ENCODE data around the gene HOXC12.
A peak's percentile ranks its signal among the peaks of the same experiment; 100 is the strongest.

HOXC12 gene

GRCh38 chr12:53955776-53956250 is 1.1 kb downstream of the HOXC12 start:
- no peak for FAIRE-seq
- DNase-seq (ENCODE audit: low spot score), result no peak

- no peak for FAIRE-seq
- no peak for DNase-seq (ENCODE audit: low spot score)
These were observed 1.7 kb downstream of the HOXC12 start for GRCh38 chr12:53956251-53956887.

- FAIRE-seq (no peak), DNase-seq (ENCODE audit: low spot score) (no peak)
These were observed 2.3 kb downstream of the HOXC12 start for GRCh38 chr12:53956914-53957536.

GRCh38 chr12:53958128-53958527 is 3.4 kb downstream of the HOXC12 start:
- DNase-seq (ENCODE audit: low spot score), result no peak
- FAIRE-seq, result no peak

GRCh38 chr12:53959314-53959713 is 4.6 kb downstream of the HOXC12 start:
- no peak for FAIRE-seq
- DNase-seq (ENCODE audit: low spot score), result no peak

GRCh38 chr12:53960187-53961024 is 5.7 kb downstream of the HOXC12 start:
- DNase-seq (ENCODE audit: low spot score), result no peak
- no peak for FAIRE-seq

- no peak for DNase-seq (ENCODE audit: low spot score)
These were observed 6.5 kb downstream of the HOXC12 start for GRCh38 chr12:53961025-53961761.

GRCh38 chr12:53963005-53963404 is 8.3 kb downstream of the HOXC12 start:
- no peak for FAIRE-seq
- DNase-seq (ENCODE audit: low spot score), result no peak

More at GRCh38 chr12:53961025-53961761, 6.5 kb downstream of the HOXC12 start:
- FAIRE-seq, result no peak

GRCh38 chr12:53963434-53964314 is 9.0 kb downstream of the HOXC12 start:
- no peak for DNase-seq (ENCODE audit: low spot score)
- no peak for FAIRE-seq

- no peak for DNase-seq (ENCODE audit: low spot score)
These were observed 9.6 kb downstream of the HOXC12 start for GRCh38 chr12:53964315-53964713.

GRCh38 chr12:53965281-53966084 is 10.8 kb downstream of the HOXC12 start:
- FAIRE-seq (no peak), DNase-seq (ENCODE audit: low spot score) (no peak)

More at GRCh38 chr12:53964315-53964713, 9.6 kb downstream of the HOXC12 start:
- peak; percentile 23 for FAIRE-seq

GRCh38 chr12:53966085-53966384 is 11.3 kb downstream of the HOXC12 start:
- no peak for DNase-seq (ENCODE audit: low spot score)
- FAIRE-seq, result no peak

- no peak for FAIRE-seq
- no peak for DNase-seq (ENCODE audit: low spot score)
These were observed 11.9 kb downstream of the HOXC12 start for GRCh38 chr12:53966385-53967133.

- FAIRE-seq (no peak), DNase-seq (ENCODE audit: low spot score) (no peak)
These were observed 12.8 kb downstream of the HOXC12 start for GRCh38 chr12:53967421-53967925.

- FAIRE-seq (no peak), DNase-seq (ENCODE audit: low spot score) (no peak)
These were observed 13.8 kb downstream of the HOXC12 start for GRCh38 chr12:53968214-53969127.

- no peak for FAIRE-seq
These were observed 15.0 kb downstream of the HOXC12 start for GRCh38 chr12:53969588-53970259.

GRCh38 chr12:53970451-53970850 is 15.7 kb downstream of the HOXC12 start:
- no peak for DNase-seq (ENCODE audit: low spot score)
- FAIRE-seq, result no peak

More at GRCh38 chr12:53969588-53970259, 15.0 kb downstream of the HOXC12 start:
- DNase-seq (ENCODE audit: low spot score), result no peak
